ENCODE measurements around the gene TIMM8B.

TIMM8B gene

GRCh38 chr11:112044961-112045360 lies 41.6 kb downstream of the TIMM8B start:
- Mint-ChIP-seq H3K4me1 (no peaks in the 10 kb centered on the region), H3K36me3 (ENCODE audit: low read depth) (peaks cover 88% of the 10 kb centered on the region), H3K9me3 (peaks cover 7% of the 10 kb centered on the region), H3K27ac (no peak overlapping the region), H3K4me3 (no peak overlapping the region), H3K27me3 (ENCODE audit: low read depth) (no peaks in the 10 kb centered on the region)
- no peak for TF ChIP-seq CTCF (IDR thresholded peaks at IDR 0.05; ENCODE audit: unreplicated experiment in 3 of 3)

DNA sequence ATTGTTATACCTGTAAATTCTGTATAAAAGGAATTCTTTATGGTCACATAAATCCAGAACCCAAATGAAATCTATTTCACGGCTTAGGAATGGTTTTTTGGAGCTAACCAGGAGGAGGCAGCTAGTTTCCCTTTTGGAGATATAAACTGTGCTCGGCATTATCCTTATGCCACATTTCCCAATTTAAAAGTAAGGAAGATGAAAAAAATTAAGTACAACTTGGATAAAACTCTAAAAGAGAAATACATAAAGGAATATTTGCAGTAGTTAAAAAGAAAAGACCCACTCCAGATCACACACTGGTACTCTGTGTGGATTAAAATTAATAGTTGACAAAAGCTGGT lies 43.6 kb downstream of the TIMM8B start:
- H3K9me3 Mint-ChIP-seq: peaks cover 4% of the 10 kb centered on the region
- no peak overlapping the region for H3K27ac Mint-ChIP-seq
- no peak for TF ChIP-seq CTCF (IDR thresholded peaks at IDR 0.05; ENCODE audit: unreplicated experiment in 3 of 3)
- peaks cover 85% of the 10 kb centered on the region for H3K36me3 Mint-ChIP-seq (ENCODE audit: low read depth)
- no peaks in the 10 kb centered on the region for H3K27me3 Mint-ChIP-seq (ENCODE audit: low read depth)
- H3K4me3 Mint-ChIP-seq: no peak overlapping the region
- no peaks in the 10 kb centered on the region for H3K4me1 Mint-ChIP-seq

DNA sequence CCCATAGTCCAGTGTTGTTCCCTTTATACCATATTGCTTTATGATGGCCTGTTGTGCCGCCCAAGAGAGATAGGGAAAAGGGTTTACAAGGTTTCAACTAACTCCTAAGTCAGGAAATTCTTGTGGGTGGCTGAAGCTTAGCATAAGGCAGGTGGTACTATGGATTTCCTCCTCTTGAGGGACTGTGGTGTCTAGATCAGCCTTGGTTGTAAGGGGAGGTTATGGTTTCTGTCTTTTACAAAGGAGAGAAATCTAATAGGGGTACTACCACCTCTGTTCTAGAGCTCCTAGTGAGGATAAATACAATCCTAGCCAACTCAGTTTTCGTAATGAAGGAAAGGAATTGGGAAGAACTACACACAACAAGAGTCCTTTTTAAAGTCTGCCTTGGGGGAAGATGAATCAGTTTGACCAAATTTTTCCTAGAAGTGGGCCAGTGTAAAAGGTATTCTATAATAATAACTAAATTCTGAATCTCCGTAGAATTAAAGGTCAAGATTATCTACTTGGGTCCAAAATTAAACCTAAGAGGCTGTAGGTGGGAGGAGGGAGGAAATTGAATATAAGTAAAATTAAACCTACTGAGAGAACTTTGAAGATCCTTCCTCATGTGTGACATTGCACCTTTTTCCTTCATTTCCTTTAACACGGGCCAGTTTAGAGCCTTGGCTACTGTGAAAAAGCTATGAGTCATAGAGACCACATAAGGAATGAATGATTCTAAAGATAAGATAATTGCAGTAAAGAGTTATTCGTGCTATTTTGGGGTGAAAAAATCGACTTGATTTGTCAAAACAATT lies 44.2 kb downstream of the TIMM8B start:
- Mint-ChIP-seq H3K9me3 (peaks cover 2% of the 10 kb centered on the region), H3K27me3 (ENCODE audit: low read depth) (no peaks in the 10 kb centered on the region), H3K4me3 (no peak overlapping the region), H3K36me3 (ENCODE audit: low read depth) (peaks cover 84% of the 10 kb centered on the region), H3K4me1 (no peaks in the 10 kb centered on the region), H3K27ac (no peak overlapping the region)
- TF ChIP-seq CTCF (IDR thresholded peaks at IDR 0.05; ENCODE audit: unreplicated experiment in 3 of 3): no peak

DNA sequence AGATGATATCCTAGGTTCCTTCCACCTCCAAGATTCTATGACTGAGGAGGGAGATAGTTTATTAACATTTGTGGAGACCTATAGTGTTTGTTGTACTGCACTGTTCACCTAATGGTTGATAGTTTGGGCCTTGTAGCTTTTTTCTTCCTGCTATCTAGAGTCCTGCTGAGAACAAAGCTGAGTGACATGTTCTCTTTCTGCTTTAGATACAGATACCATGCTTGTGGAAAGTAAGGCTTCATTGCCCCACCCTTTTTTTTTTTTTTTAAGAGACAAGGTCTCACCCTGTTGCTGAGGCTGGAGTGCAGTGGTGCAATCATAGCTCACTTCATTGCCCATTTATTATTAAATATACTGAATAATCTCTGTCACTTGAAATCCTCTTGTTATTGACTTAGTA lies 49.0 kb downstream of the TIMM8B start:
- Mint-ChIP-seq H3K4me1 (no peaks in the 10 kb centered on the region), H3K36me3 (ENCODE audit: low read depth) (peaks cover 71% of the 10 kb centered on the region), H3K27ac (no peak overlapping the region), H3K27me3 (ENCODE audit: low read depth) (no peaks in the 10 kb centered on the region), H3K9me3 (no peaks in the 10 kb centered on the region), H3K4me3 (no peak overlapping the region)
- TF ChIP-seq CTCF (IDR thresholded peaks at IDR 0.05; ENCODE audit: unreplicated experiment in 3 of 3): no peak
